ENCODE measurements around the gene TAOK3. TPM values are rescaled to one million over a fixed set of nuclear protein-coding genes. Genes with fewer than 3 reads are reported as not detected.
A peak's percentile ranks its signal among the peaks of the same experiment; 100 is the strongest.

The TAOK3 gene
- total and polyA plus RNA-seq, 9 of the 15 experiments (the other 6 are each of a cell fraction or from before 2014, with no cell fraction given) = 24.3 to 83.5 (median 47.1) TPM

DNA sequence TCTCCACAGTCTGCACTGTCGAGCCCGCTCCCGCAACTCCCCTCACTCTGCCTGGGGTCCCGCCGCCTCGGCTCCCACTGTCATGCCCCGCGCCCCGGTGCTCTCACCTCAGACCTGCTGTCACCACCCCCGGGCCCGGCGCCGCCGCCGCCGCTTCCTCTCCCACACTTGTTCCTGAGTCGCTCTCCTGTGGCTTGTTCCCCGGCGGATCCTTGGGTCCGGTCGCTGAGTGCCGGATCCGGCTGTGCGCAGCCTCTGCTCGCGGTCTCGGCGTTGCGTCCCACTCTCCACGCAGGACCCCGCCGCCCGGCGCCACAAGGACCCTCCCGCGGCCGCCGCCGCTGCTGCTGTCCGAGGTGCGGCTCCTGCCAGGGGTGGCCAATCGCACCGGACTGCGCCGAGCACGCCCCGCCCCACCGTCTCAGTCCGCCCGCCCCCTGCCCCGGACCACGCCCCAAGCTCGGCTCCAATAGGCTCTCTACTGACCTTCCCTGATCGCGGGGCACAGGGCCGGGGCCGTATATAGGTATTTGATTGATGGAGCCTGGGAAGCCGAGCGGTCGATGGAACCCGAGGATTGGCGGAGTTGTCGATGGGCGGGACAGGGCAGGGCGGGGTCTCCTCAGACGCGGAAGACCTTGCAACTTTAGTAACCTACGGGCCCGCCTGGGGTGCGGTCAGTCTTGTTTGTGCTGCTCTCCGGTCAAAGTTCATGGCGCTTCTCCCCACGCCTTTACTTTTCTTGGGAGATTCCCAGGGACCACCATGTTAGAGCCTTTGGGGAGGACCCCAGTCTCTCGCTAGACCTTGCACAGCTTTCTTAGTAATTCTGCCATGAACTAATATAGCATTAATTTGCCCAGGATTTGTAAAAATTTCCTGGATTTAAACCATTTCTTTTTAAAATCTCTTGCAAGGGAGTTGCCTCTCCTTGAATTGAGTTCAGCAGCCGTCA is at the start of gene TAOK3 (continued):
- TF ChIP-seq, protein P1, sequence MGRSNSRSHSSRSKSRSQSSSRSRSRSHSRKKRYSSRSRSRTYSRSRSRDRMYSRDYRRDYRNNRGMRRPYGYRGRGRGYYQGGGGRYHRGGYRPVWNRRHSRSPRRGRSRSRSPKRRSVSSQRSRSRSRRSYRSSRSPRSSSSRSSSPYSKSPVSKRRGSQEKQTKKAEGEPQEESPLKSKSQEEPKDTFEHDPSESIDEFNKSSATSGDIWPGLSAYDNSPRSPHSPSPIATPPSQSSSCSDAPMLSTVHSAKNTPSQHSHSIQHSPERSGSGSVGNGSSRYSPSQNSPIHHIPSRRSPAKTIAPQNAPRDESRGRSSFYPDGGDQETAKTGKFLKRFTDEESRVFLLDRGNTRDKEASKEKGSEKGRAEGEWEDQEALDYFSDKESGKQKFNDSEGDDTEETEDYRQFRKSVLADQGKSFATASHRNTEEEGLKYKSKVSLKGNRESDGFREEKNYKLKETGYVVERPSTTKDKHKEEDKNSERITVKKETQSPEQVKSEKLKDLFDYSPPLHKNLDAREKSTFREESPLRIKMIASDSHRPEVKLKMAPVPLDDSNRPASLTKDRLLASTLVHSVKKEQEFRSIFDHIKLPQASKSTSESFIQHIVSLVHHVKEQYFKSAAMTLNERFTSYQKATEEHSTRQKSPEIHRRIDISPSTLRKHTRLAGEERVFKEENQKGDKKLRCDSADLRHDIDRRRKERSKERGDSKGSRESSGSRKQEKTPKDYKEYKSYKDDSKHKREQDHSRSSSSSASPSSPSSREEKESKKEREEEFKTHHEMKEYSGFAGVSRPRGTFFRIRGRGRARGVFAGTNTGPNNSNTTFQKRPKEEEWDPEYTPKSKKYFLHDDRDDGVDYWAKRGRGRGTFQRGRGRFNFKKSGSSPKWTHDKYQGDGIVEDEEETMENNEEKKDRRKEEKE (IDR thresholded peaks at IDR 0.05; ENCODE audit: borderline replicate concordance in 1 of 2, control insufficient read depth in 1 of 2, low read depth in 2 of 2, low read length in 1 of 2) = no peak
- TF ChIP-seq, protein P2, sequence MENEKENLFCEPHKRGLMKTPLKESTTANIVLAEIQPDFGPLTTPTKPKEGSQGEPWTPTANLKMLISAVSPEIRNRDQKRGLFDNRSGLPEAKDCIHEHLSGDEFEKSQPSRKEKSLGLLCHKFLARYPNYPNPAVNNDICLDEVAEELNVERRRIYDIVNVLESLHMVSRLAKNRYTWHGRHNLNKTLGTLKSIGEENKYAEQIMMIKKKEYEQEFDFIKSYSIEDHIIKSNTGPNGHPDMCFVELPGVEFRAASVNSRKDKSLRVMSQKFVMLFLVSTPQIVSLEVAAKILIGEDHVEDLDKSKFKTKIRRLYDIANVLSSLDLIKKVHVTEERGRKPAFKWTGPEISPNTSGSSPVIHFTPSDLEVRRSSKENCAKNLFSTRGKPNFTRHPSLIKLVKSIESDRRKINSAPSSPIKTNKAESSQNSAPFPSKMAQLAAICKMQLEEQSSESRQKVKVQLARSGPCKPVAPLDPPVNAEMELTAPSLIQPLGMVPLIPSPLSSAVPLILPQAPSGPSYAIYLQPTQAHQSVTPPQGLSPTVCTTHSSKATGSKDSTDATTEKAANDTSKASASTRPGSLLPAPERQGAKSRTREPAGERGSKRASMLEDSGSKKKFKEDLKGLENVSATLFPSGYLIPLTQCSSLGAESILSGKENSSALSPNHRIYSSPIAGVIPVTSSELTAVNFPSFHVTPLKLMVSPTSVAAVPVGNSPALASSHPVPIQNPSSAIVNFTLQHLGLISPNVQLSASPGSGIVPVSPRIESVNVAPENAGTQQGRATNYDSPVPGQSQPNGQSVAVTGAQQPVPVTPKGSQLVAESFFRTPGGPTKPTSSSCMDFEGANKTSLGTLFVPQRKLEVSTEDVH (IDR thresholded peaks at IDR 0.05; ENCODE audit: low read depth, partially characterized antibody) = no peak
- TF ChIP-seq, protein P3, sequence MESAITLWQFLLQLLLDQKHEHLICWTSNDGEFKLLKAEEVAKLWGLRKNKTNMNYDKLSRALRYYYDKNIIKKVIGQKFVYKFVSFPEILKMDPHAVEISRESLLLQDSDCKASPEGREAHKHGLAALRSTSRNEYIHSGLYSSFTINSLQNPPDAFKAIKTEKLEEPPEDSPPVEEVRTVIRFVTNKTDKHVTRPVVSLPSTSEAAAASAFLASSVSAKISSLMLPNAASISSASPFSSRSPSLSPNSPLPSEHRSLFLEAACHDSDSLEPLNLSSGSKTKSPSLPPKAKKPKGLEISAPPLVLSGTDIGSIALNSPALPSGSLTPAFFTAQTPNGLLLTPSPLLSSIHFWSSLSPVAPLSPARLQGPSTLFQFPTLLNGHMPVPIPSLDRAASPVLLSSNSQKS (CRISPR knock-in tag; IDR thresholded peaks at IDR 0.05) = no peak
- TF ChIP-seq MAFK (IDR thresholded peaks at IDR 0.05; ENCODE audit: low read length) (no peak), SAFB (IDR thresholded peaks at IDR 0.05; ENCODE audit: borderline replicate concordance, low read depth, low read length) (peak; percentile 85), ZNF143 (CRISPR knock-in tag; IDR thresholded peaks at IDR 0.05) (no peak), DIDO1 (tag; IDR thresholded peaks at IDR 0.05; ENCODE audit: low read depth) (no peak), ZNF282 (CRISPR knock-in tag; IDR thresholded peaks at IDR 0.05) (no peak), ELF1 (tag; IDR thresholded peaks at IDR 0.05) (peak; percentile 96), ADNP (tag; IDR thresholded peaks at IDR 0.05) (no peak), ZNF212 (CRISPR knock-in tag; IDR thresholded peaks at IDR 0.05) (no peak), NCOA6 (IDR thresholded peaks at IDR 0.05) (no peak), E2F3 (CRISPR knock-in tag; IDR thresholded peaks at IDR 0.05) (no peak), ATF1 (CRISPR knock-in tag; IDR thresholded peaks at IDR 0.05) (no peak), ATF1 (tag; IDR thresholded peaks at IDR 0.05) (no peak)
- TF ChIP-seq, protein P4, sequence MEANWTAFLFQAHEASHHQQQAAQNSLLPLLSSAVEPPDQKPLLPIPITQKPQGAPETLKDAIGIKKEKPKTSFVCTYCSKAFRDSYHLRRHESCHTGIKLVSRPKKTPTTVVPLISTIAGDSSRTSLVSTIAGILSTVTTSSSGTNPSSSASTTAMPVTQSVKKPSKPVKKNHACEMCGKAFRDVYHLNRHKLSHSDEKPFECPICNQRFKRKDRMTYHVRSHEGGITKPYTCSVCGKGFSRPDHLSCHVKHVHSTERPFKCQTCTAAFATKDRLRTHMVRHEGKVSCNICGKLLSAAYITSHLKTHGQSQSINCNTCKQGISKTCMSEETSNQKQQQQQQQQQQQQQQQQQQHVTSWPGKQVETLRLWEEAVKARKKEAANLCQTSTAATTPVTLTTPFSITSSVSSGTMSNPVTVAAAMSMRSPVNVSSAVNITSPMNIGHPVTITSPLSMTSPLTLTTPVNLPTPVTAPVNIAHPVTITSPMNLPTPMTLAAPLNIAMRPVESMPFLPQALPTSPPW (CRISPR knock-in tag; IDR thresholded peaks at IDR 0.05) = peak; percentile 77
- TF ChIP-seq, protein P5, sequence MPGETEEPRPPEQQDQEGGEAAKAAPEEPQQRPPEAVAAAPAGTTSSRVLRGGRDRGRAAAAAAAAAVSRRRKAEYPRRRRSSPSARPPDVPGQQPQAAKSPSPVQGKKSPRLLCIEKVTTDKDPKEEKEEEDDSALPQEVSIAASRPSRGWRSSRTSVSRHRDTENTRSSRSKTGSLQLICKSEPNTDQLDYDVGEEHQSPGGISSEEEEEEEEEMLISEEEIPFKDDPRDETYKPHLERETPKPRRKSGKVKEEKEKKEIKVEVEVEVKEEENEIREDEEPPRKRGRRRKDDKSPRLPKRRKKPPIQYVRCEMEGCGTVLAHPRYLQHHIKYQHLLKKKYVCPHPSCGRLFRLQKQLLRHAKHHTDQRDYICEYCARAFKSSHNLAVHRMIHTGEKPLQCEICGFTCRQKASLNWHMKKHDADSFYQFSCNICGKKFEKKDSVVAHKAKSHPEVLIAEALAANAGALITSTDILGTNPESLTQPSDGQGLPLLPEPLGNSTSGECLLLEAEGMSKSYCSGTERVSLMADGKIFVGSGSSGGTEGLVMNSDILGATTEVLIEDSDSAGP (CRISPR knock-in tag; IDR thresholded peaks at IDR 0.05) = no peak

Measured in K562 (cell line).